NAMALWA (cell line): ENCODE results near the gene SMPD3.

Source experiments
- DNase-seq: peaks from one replicate; pipeline ENCODE4 v3.0.0-alpha.2; 2015; ENCODE audit warnings: low spot score

Gene SMPD3

DNA sequence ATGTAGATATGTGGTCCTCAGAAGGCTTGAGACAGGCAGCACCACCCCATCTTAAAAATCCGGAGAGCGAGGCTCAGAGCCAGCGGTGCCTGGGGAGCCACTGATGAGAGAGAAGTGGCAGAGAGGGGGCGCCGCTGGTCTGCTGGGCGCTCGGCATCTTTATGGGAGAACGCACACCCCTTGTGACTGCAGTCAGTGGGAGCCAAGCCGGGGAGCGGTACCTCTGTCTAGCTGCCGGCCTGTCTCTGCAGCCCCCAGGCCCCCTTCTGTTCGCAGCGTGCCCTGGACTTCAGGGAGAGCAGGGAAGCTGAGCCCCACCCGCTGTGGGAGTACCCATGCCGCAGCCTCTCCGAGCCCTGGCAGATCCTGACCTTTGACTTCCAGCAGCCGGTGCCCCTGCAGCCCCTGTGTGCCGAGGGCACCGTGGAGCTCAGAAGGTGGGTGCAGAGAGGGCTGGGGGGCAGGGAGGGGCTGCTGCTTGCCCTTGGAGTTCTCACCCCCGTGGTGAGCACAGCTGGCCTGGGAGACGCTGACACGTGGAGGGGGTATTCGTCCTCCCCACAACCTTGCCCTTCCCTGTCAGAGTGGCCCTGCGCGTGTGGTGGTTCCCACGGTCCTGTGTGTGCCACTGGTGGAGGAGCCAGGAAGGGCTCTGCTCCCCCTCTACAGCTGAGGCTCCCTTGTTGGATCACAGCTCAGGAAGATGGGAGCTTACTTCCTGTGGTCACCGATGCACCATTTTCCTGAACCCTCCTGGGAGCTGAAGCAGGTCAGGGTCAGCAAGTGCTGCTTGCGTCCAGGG lies 92.7 kb downstream of the SMPD3 start:
- DNase-seq: no peak

DNA sequence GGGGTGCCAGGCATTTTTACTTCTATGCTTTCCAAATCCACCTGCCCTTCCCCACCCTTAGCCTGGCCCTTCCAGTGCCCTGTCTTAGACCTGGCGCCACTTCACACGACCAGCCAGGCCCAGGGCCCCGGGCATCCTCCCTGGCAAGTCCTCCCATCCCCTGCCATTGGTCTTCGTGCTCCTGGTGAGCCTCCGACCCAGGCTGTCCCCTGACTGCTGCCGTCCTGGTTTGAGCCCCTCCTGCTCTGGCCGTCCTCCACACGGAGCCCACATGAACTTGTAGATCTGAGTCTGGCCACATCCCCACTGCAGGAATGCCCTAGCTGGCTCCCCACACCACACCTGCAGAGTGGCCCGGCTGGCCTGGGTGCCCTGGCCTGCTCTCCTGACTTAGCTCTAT lies 93.5 kb downstream of the SMPD3 start:
- no peak for DNase-seq

DNA sequence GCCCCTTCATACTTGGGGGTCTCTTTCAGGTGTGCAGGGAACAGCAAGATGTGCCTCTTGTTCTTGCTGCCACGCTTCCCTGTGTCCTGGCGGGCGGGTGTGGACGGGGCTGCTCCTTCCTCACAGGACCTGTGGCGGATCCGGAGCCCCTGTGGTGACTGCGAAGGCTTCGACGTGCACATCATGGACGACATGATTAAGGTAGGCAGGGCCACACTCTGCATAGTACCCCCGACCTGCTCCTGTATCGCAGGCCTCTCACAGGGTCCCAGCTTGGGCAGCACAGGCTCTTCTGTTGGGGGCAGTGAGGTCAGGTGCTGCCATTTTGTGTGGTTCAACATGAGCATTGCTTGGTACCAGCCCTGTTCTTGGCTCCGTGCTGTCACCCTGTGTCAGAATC lies 94.9 kb downstream of the SMPD3 start:
- DNase-seq: no peak

DNA sequence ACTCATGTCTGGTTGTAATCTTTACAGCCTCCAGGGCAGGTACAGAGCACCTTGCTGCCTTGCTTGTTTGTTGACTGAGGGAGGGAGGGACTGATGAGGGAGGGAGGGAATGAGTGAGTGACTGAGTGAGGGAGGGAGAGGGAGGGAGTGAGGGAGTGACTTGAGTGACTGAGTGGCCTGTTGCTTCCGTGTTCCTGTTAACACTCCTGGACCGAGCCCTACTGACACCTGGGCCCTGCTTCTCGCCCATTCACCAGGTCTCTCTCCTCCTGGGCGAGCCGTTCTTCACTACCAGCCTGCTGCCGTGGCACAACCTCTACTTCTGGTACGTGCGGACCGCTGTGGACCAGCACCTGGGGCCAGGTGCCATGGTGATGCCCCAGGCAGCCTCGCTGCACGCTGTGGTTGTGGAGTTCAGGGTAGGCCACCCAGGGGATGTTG lies 96.3 kb downstream of the SMPD3 start:
- DNase-seq: no peak

DNA sequence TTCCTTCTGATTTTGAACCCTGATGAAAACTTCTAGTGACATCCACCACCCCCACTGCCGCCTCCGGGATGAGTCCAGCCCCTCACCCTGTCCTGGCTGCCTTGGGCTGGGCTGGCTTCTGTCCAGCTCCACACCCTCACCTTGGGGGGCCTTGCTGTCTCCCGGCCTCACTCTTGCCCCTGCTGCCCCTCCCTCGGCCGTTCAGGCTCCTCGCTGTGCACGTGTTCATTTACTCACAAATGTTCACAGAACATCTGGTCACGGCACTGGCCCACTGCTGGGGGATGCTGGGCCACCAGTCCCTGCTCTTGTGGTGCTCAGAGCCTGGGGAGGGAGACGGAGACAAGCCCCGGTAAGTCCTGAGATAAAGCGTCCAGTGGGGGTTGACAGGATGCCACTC lies 96.8 kb downstream of the SMPD3 start:
- no peak for DNase-seq

DNA sequence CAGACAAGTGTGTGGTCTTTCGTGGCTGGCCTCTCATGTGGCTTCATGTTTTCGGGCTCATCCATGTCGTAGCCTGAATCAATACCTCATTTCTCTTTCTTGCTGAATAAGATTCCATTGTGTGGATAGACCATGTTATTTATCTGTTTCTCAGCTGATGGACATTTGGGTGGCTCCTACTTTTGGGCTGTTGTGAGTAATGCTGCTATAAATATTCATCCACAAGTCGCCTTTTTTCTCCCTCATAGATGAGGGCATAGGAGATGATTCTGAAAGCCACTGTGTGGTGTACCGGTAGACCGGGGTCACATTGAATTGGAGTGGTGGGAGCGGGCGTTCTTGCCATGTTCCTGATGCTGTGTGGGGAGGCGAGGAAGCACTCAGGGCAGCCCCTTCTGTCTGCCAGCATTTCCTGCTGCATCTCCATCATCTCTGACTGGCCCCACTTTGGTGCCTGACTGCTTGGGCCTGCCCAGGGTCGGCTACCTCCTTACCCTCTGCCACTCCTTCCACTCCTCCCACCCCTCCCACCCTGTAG lies 97.4 kb downstream of the SMPD3 start:
- no peak for DNase-seq

DNA sequence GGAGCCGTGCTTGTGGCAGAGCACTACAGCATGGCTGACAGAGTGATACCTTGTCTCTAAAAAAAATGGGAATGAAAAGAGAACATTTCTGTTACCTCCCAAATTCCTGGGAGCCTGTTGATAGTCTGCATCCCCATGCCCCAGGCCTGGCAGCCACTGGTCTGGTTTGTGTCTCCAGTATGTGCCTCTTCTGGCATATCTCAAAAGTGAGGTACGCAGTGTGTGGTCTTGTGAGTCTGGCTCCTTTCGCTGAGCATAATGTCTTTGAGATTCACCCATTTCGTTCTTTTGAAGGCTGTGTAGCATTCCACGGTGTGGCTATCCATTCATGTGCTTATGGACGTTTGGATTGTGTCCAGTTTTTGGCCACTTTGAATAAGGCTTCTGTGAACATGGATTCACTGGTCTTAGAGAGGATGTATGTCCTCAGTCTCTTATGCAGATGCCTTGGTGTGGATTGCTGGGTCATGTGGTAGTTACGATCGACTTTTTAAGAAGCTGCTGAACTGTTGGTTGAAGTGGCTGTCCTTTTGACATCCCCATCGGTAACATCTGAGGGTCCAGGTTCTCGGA lies 98.4 kb downstream of the SMPD3 start:
- DNase-seq: no peak

DNA sequence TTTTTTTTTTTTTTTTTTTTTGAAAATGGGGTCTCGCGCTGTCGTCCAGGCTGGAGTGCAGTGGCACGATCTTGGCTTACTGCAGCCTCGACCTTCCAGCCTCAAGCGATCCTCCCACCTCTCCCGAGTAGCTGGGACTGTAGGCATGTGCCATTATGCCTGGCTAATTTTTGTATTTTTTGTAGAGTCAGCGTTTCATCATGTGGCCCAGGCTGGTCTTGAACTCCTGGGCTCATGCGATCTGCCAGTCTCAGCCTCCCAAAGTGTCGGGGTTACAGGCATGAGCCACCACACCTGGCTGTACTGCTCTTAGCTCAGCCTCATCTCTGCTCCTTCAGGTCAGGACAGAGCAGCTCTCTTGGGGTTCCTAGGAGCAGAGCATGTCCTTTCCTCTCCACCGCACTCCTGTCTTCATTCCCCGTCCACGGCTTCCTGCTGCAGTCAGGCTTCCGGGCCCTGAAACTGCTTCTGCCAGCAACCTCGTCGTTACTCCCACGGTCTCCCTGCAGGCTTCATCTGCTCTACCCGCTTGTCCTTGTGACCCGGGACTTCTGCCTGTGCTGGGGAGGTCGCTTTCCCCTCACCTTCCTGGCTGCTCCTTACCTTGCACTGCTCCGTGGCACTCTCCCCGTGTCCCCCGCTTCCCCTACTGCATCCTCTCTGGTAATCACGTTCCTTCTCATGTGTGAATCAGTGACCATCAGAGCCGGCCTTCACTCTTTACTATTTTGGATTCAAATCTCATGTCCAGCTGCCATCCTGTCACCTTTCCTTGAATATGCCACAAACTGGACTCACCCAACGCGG lies 99.5 kb downstream of the SMPD3 start:
- no peak for DNase-seq

DNA sequence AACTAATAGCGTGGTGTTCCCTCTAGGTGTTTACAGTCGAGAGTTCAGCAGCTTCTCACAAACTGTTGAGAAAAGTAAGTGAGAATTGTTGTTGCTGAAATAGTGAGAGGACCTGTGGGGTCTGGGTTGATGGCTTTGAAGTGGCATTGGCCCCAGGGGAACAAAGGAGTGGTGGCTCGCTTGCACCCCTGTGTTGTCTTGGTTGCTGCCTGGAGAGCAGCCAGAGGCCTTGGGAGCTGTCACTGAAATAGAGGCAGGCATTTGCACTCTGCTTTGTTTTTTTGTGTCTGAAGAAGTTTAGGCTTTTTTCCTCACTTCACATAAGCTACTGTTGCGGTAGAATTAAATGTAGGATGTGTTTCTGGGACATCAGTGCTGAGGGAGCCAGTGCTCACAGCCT lies 100.7 kb downstream of the SMPD3 start:
- DNase-seq: no peak

DNA sequence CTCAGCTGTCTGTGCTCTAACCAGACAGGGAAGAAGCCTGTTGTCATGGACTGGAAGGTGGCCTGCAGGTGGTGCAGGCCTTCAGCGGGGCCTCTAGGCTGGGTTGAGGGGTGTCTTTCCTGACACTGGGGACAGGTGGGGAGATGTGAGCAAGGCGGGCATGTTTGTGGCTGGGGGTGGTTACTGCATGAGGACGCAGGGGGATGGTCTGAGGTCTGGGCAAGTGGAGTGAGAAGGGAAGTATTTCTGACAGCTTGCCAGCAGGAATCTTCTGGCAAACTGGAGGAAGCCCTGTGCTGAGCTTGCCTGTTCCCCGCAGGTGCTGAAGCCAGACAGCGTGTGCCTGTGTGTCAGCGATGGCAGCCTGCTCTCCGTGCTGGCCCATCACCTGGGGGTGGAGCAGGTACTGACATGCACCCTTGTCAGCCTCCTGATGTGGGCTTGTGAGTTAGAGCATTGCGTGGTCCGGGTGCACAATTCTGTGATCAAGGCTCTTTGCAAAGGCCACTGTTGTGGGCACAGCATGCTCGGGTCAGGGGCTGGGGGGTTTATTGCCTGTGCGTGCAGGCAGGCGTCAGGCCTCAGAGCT lies 101.3 kb downstream of the SMPD3 start:
- DNase-seq: no peak

DNA sequence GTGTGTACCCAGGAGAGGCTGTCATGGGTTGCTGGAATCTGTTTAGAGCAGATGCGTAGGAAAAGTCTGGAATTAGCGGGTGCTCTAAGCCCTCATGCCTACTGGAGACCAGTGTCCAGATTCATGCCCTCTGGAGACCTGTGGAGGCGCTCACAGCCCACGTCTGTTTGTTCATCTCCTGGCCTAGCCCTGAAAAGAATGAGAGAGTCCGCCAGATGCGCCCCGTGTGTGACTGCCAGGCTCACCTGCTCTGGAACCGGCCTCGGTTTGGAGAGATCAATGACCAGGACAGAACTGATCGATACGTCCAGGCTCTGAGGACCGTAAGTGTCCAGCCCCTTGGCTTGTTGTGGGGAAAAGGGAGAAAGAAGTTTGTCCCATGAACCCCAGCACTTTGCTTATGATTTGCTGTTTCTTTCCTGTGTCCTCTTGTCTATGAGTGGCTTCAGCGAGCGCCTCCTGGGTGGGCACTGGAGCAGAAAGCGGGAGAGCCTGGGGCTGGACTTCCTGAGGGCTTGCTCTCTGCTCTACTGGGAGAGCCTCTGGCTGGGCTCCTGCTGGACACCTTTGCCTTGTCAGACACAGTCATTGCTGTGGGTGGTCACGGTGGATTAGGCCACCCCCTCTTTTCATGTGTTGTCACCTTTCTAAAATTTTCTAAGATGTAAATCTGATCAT lies 102.2 kb downstream of the SMPD3 start:
- DNase-seq: no peak

DNA sequence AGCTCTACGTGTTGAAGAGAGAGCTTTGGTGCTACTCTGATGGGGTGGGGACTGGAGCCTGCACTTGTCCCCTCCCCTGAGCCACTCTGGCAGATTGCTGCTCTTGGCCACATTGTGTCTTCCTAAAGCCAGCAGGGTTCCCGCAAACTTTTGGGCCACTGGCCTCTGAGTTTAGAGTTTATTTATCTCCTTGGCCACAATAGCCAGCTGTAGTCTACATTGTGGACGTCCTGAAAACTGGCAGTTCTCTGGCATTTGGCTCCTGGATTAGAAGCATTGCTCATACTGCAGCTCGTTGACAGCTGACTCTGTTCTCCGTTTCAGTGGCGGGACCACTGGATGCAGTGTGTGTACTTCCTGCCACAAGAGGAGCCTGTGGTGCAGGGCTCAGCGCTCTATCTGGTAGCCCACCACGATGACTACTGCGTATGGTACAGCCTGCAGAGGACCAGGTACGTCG lies 102.9 kb downstream of the SMPD3 start:
- no peak for DNase-seq

DNA sequence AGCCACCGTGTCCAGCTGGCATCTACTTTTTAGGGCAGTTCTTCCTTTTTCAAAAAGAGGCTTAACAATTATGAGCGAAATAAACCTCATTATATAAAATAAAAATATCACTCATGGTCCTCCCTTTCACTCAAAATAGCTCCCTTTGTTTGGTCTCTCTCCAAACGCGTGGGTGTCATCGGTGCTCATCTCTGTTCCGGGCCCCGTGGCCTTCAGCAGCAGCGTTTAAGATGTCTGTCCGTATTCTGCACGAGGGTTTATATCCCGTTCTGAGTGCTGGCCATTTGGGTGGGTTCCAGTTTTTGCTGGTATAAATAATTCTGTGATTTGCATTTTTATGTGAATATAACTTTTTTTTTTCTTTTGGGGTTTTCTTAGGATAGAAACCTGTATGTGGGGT lies 104.1 kb downstream of the SMPD3 start:
- no peak for DNase-seq

DNA sequence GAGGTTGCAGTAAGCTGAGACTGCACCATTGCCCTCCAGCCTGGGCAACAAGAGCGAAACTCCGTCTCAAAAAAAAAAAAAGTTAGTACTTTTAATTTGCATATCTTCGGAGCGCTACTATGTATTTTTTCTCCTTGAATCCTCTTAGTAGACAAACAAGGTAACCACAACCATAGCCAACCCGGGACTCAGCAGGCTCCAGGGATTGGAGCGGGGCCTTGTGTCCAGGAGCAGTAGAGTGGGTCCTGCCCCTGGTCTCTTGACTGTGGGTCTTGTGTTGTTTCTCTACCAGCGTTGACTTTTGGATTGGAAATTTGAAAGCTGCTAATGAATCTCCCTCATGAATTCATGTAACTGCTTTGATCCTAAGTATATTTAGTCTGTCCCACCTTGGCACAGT lies 105.2 kb downstream of the SMPD3 start:
- DNase-seq: no peak

DNA sequence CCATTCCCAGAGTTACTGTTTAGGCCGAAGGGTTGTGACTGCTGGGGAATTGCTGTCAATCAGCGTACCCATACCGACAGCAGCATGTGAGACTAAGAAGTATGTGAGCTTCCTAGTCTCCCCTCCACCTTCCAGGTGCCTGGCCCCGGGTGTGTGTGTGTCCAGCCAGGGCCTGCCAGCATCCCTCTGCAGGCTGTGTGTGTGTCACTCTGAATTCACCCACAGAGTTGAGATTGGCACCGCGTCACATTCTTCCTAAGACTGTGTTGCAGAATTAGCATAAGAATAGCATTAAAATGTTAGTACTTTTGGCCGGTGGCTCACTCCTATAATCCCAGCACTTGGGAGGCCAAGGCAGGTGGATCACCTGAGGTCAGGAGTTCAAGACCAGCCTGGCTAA lies 105.7 kb downstream of the SMPD3 start:
- DNase-seq: no peak

DNA sequence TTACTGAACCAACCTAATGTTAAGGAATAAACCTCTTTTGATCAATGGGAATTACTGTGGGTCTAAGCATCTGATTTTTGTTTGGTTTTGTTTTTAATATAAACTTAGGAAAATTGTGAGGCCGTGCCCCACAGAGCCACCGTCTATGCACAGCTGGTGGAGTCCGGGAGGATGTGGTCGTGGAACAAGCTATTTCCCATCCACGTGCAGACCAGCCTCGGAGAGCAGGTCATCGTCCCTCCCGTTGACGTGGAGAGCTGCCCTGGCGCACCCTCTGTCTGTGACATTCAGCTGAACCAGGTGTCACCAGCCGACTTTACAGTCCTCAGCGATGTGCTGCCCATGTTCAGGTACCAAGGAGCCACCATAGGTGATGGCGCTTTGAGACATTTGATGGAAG lies 109.1 kb downstream of the SMPD3 start:
- DNase-seq: no peak

DNA sequence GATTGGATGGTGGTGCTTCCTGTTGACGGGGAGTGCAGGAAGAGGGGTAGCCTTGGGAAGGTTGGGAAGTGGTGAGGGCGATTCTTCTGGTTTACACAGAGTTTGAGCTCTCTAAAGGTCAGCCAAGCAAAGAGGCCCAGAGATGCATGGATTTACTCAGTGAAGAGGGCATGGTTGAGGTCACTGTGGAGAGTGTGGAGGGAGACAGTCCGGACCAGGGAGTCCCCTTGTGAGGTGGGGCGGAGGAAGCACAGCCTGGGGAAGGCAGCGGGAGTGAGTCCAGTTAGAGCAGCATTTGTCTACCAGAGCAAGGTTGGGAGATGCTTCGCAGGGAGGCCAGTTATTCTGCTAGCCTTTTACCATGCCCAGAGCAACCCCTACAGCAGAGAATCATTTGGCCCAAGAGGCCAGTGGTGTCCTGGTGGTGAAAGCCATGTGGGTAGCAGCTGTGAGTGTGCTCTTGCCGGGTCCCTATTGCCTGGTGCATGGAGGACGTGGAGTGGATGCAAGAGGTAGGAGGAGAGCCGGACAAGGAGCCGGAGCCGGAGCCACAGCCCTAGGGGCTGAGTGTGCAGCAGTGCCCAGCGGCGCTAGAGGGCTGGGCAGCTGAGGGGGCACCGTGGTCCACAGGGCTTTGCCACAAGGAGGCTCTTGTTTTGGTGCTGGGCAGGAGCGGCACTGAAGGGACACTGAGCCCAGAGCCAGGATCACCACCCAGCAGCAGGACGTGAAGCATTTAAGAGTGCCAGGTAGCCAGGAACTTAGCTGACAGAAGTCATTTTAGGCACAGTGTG lies 109.8 kb downstream of the SMPD3 start:
- DNase-seq: no peak

DNA sequence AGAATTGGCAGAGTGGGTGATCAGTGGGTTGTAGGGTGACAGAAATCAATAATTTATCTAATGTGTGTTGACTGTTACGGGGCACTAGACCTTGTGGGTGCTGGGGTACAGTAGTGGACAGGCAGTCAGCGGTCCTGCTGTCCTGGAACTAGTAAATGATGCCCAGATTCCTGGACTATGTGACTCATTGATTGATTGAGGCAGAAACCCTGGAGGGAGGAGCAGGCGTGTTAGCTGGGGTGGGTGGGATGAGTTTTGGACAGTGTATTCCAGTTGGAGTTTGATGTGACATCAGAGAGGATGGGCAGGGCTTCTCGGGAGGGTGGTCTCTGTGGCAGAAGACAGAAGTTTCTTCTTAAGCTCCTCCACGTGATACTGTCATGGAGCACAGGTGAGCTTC lies 113.1 kb downstream of the SMPD3 start:
- DNase-seq: no peak

DNA sequence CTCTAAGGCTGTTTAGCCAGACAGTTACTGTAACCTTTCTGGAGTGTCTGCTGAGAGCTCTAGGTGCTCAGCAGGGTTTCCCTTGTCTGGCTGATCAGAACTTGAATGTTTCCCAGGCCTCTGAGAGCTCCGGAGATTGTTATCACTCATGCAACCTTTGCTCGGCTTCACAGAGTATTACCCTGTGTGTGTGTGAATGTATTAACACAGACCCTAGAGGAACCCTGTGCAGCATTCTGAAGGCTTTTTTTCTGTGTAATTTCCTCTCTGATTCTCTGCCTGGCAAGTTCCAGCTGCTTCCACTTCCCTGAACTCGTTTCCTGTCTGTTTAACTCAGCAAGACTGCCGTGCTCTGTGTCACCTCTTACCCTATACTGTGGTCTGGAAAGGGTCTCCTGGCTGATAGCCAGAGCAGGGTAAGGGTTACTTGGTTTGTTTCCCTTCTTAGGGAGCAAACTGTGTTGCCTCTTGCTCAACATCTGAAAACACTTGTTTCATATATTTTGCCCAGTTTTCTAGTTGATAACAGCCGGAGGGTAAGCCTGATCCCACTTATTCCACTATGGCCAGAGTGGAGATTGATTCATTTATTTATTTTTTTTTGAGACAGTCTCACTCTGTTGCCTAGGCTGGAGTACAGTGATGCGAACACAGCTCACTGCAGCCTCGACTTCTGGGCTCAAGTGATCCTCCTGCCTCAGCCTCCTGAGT lies 115.7 kb downstream of the SMPD3 start:
- DNase-seq: peak; percentile 41

DNA sequence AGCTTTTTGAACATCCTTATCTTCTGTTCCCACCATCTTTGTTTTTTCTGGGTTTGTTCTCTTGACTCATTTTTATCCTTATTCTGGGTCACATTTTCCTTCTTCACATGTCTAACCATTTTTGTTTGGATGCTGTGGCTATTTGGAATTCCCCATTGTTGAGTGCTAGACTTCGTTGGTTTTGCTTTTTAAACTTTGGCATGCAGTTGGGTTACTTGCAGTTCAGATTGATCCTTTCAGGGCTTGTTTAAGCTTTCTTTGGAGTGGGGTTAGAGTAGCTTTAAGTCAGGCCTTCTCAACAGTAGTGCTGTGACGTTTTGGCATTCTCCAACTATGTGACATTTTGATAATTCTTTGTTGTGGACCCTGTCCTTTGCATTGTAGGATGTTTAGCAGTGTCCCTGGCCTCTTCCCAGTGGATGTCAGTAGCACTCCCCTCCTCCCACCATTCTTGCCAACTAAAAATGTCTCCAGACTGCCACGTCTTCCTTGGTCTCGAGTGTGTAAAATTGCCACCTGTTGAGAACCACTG lies 116.4 kb downstream of the SMPD3 start:
- no peak for DNase-seq
